Skeletal muscle cell (primary cell): ENCODE measurements around the gene CWF19L1.

Experiments used
- DNase-seq: peaks from one replicate; pipeline ENCODE4 v3.0.0-alpha.2; 2010; ENCODE audit warnings: low read depth
- H3K4me3 ChIP-seq: 2 replicates; pipeline ENCODE4 v1.5.1; 2011; ENCODE audit warnings: low read depth, mild to moderate bottlenecking, control low read depth, low read length, moderate library complexity

The CWF19L1 gene

GRCh38 chr10:100185364-100186252 lies 81.8 kb downstream of the CWF19L1 start, which contains the start of gene ERLIN1:
Gene ERLIN1 (minus strand): TSS chr10:100186029. CDS start chr10:100185626, 403 bp downstream.
- H3K4me3 ChIP-seq = peak within 1 kb of the TSS; percentile 83
- DNase-seq = peak; percentile 75

GRCh38 chr10:100184840-100185239 lies 82.6 kb downstream of the CWF19L1 start:
- peak overlapping the region; percentile 83 for H3K4me3 ChIP-seq
- no peak for DNase-seq

- DNase-seq = no peak
- H3K4me3 ChIP-seq = peak overlapping the region; percentile 83
Observed at GRCh38 chr10:100184426-100184825, 83.0 kb downstream of the CWF19L1 start.

DNA sequence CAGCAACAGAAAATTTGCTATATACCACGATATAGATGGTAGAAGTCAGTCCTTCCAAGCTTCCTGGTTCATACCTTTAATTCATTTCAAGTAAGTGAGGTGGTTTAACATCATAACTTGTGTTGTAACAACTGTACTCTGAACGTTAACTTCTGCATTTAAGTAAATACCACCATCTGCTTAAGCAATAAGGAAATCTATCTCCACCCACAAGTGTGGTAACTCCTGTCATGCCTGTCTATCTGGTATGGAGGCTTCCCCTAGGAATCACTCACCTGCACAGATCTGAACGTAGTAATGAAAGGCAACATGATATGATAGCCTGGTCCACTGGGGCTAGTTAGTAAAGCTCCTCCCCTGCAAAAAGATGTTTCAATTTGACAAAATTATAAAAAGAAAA lies 84.0 kb downstream of the CWF19L1 start:
- no peak overlapping the region for H3K4me3 ChIP-seq
- DNase-seq = peak; percentile 14

DNA sequence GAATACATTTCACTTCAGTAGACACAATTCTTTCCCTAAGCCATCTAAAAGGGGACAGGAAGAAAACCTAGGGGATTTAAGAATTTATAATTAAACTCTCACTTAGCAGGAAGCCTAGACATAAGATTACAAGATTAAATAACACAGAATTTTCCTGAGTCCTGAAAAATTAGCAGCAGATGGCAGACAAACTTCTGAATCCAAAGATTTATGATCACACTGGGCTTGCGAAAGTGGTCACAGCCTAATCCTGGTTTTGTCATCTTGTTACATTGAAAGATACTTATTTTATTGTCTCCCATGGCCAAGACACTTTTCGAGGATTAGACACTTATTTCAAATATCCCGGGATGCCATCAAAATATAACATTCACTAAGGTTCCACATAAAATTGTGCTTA lies 84.5 kb downstream of the CWF19L1 start:
- no peak overlapping the region for H3K4me3 ChIP-seq
- DNase-seq = no peak
